Panc1 (cell line): ENCODE results near the gene TSPAN5.

ENCODE experiments used
- CTCF ChIP-seq: fragments of 450-650 bp; IDR thresholded peaks from 2 replicates; pipeline ENCODE4 v1.5.1; 2017; ENCODE audit warnings: mild to moderate bottlenecking
- SIN3A ChIP-seq: IDR thresholded peaks from 2 replicates; pipeline ENCODE4 v1.6.1; 2012; ENCODE audit warnings: low read depth, mild to moderate bottlenecking, low read length, moderate library complexity, borderline replicate concordance; ENCODE audit not compliant: insufficient read depth
- TCF7L2 ChIP-seq: IDR thresholded peaks from 2 replicates; pipeline ENCODE4 v1.6.1; 2011; ENCODE audit warnings: mild to moderate bottlenecking, low read depth, low read length, inconsistent platforms

DNA sequence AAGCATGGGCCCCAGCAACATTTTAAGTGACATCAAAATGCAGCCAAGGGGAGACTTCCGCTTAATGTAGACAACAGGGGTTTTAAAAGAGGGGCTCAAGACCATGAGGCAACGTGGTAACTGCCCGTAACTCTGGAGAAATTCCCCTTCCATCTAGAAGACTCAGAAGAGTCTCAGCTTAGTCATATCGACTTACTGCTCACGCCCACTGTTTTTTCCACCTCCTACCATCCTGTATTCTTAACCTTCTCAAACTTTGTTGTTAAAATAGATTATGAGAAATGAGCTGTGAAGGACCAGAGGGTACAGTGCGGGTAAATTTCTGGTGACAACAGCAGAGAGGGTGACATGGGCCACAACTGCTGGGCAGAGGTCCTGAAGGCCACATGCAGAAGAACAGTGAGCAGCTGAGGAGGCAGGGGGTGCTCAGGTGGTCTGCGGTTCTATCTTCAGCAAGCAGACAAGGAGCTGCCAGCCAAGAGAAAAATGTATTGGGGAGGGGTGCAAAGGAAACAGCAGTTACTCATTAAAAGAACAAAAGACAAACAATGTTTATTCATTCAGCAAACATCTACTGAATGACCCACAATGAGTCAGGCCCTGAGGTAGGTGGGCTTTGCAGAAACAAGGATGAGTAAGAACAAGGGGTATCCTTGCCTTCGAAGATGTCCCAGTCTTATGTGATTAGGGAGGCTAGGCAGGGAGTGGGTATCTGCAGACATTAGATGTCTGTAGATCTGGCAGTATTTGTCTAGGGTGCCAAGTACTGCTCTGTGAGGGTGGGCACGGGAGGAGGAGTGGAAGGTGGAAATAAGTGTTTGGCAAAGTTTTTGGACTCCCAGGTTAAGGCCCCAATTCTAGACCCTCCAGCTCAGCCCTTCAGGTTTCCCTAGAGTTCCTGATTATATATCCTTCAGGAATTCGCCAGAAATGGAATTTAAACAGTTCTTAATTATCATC is 175.3 kb downstream of the TSPAN5 start:
- TF ChIP-seq CTCF (no peak), SIN3A (no peak), TCF7L2 (no peak)
